Measurements from ENCODE around the gene SOX6. TPM values are rescaled to one million over a fixed set of nuclear protein-coding genes. Genes with fewer than 3 reads are reported as not detected.

Gene SOX6
- total and polyA plus RNA-seq, 2 donors (not counting 3 experiments of a cell fraction or from before 2014, with no cell fraction given) = 0.14 to 3.7 TPM

DNA sequence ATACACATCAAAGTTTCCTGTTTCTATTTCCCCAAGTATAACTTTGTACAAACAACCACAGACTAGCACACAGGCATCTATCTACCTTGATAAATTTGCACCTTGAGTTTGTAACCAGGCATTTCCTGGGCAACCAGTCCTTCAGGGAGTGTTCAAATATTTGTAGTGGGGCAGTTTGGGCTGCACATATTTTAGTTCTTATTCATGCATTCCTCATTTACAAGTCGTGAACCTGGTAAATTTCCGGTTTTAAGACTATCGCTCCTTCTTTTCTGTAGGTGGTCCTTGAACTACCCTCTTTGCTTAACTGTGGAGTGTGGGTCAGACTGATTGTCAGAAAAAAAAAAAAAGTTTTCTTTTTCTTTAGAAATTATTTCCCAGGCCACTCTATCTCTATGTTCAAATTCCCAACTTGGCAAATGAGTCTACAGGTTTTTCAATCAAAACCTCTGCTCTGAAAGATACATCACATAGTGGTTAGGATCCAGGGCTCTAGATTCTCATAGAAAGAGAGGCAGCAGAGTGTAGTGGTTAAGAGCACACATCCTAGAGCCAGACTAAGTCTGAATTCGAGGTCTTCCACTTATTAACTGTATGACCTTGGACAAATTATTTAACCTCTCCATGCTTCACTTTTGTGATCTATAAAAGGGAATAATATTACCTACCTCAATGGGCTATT, 201.5 kb downstream of the SOX6 start:
- no peaks in the 10 kb centered on the region for H3K27me3 ChIP-seq (ENCODE audit: control insufficient read depth in 2 of 2, insufficient read depth in 2 of 2, low read length in 2 of 2)
- no peaks in the 10 kb centered on the region for H3K4me1 ChIP-seq (ENCODE audit: control insufficient read depth, extremely low read depth, insufficient read depth, low read length)
- dilution Hi-C loops (cut with MboI; ENCODE audit: extremely low pct_ligation_motif_present, low sequenced_read_pairs) = no loop called here
- no peaks in the 10 kb centered on the region for H3K79me2 ChIP-seq (ENCODE audit: control insufficient read depth, insufficient read depth, low read length)
- no peaks in the 10 kb centered on the region for H4K20me1 ChIP-seq (replicated peaks; ENCODE audit: control insufficient read depth, extremely low read depth, insufficient read depth, low read length)
- H3K27ac ChIP-seq (ENCODE audit: insufficient read depth, low read depth, low read length) = no peak overlapping the region
- ChIA-PET POLR2A (no interaction called here), CTCF (no interaction called here)
- intact Hi-C loops (cut with micrococcal nuclease) = no loop called here
- H3K36me3 ChIP-seq (ENCODE audit: control insufficient read depth in 2 of 2, extremely low read depth in 1 of 2, insufficient read depth in 2 of 2, low read length in 2 of 2) = no peaks in the 10 kb centered on the region
- no peaks in the 10 kb centered on the region for H3K9me1 ChIP-seq (replicated peaks; ENCODE audit: control insufficient read depth, extremely low read depth, insufficient read depth, low read length)
- H3K9ac ChIP-seq (replicated peaks; ENCODE audit: extremely low read depth, insufficient read depth, low read length) = no peak overlapping the region
- no peak overlapping the region for H3K4me2 ChIP-seq (ENCODE audit: insufficient read depth, low read length)
- no peaks in the 10 kb centered on the region for H3K9me3 ChIP-seq (replicated peaks; ENCODE audit: control insufficient read depth, insufficient read depth, low read length)
- BruUV-seq (replicated peaks) = no TSS peak
- FAIRE-seq = no peak
- no peak for TF ChIP-seq JUN (IDR thresholded peaks at IDR 0.05; ENCODE audit: borderline replicate concordance, insufficient read depth, insufficient read length, low read depth)
- no peak for TF ChIP-seq POLR2A (IDR thresholded peaks at IDR 0.05; ENCODE audit: low read depth, low read length)
- TF ChIP-seq EZH2 (IDR thresholded peaks at IDR 0.05; ENCODE audit: borderline replicate concordance, low read depth, low read length, severe bottlenecking) = no peak
- TF ChIP-seq FOS (IDR thresholded peaks at IDR 0.05; ENCODE audit: borderline replicate concordance, insufficient read depth, low read length) = no peak
- no peak for TF ChIP-seq MYC (IDR thresholded peaks at IDR 0.05; ENCODE audit: low read depth, low read length)
- no peak for TF ChIP-seq POLR2AphosphoS5 (IDR thresholded peaks at IDR 0.05; ENCODE audit: insufficient read depth, low read depth, low read length)
- TF ChIP-seq, protein P1, sequence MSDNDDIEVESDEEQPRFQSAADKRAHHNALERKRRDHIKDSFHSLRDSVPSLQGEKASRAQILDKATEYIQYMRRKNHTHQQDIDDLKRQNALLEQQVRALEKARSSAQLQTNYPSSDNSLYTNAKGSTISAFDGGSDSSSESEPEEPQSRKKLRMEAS (IDR thresholded peaks at IDR 0.05; ENCODE audit: insufficient read depth, insufficient read length) = no peak
- no peak overlapping the region for H2AFZ ChIP-seq (ENCODE audit: low read depth, low read length)
- H3K4me3 ChIP-seq (replicated peaks in 1 of 3; ENCODE audit: insufficient read depth in 1 of 3, low read depth in 1 of 3, low read length in 3 of 3) = no peak overlapping the region
- DNase-seq (ENCODE audit: low read depth, low spot score) = no peak

DNA sequence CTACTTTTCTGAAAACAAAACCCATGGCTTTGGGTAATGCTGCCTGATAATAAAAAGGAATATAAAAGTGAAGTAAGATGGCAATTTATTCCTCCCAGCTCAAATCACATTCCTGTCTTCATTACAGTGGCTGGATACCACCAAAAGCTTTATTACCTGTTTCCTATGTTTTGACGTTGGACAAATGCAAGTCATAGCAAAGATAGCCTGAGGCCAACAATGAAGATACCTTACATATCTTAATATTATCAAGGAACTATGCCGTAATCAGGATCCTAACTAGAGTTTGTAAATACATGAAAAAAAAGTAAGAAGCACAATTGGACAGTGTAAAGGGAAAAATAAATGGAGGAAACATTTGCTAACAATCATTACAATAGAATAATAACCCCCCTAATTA, 202.4 kb downstream of the SOX6 start:
- H3K36me3 ChIP-seq (ENCODE audit: control insufficient read depth in 2 of 2, extremely low read depth in 1 of 2, insufficient read depth in 2 of 2, low read length in 2 of 2) = no peaks in the 10 kb centered on the region
- no peaks in the 10 kb centered on the region for H3K27me3 ChIP-seq (ENCODE audit: control insufficient read depth in 2 of 2, insufficient read depth in 2 of 2, low read length in 2 of 2)
- no peak overlapping the region for H2AFZ ChIP-seq (ENCODE audit: low read depth, low read length)
- CTCF ChIA-PET = no interaction called here
- H3K4me3 ChIP-seq (replicated peaks in 1 of 3; ENCODE audit: insufficient read depth in 1 of 3, low read depth in 1 of 3, low read length in 3 of 3) = no peak overlapping the region
- POLR2A ChIA-PET = no interaction called here
- H3K9me3 ChIP-seq (replicated peaks; ENCODE audit: control insufficient read depth, insufficient read depth, low read length) = no peaks in the 10 kb centered on the region
- no peaks in the 10 kb centered on the region for H3K4me1 ChIP-seq (ENCODE audit: control insufficient read depth, extremely low read depth, insufficient read depth, low read length)
- DNase-seq (ENCODE audit: low read depth, low spot score) (no peak), FAIRE-seq (no peak)
- intact Hi-C loops (cut with micrococcal nuclease) (no loop called here), dilution Hi-C loops (cut with MboI; ENCODE audit: extremely low pct_ligation_motif_present, low sequenced_read_pairs) (no loop called here)
- TF ChIP-seq FOS (IDR thresholded peaks at IDR 0.05; ENCODE audit: borderline replicate concordance, insufficient read depth, low read length) (no peak), EZH2 (IDR thresholded peaks at IDR 0.05; ENCODE audit: borderline replicate concordance, low read depth, low read length, severe bottlenecking) (no peak), POLR2AphosphoS5 (IDR thresholded peaks at IDR 0.05; ENCODE audit: insufficient read depth, low read depth, low read length) (no peak), GATA2 (IDR thresholded peaks at IDR 0.05; ENCODE audit: insufficient read depth, insufficient read length, low read depth, low read length) (no peak), JUN (IDR thresholded peaks at IDR 0.05; ENCODE audit: borderline replicate concordance, insufficient read depth, insufficient read length, low read depth) (no peak), MYC (IDR thresholded peaks at IDR 0.05; ENCODE audit: low read depth, low read length) (no peak), POLR2A (IDR thresholded peaks at IDR 0.05; ENCODE audit: low read depth, low read length) (no peak)
- TF ChIP-seq, protein P2, sequence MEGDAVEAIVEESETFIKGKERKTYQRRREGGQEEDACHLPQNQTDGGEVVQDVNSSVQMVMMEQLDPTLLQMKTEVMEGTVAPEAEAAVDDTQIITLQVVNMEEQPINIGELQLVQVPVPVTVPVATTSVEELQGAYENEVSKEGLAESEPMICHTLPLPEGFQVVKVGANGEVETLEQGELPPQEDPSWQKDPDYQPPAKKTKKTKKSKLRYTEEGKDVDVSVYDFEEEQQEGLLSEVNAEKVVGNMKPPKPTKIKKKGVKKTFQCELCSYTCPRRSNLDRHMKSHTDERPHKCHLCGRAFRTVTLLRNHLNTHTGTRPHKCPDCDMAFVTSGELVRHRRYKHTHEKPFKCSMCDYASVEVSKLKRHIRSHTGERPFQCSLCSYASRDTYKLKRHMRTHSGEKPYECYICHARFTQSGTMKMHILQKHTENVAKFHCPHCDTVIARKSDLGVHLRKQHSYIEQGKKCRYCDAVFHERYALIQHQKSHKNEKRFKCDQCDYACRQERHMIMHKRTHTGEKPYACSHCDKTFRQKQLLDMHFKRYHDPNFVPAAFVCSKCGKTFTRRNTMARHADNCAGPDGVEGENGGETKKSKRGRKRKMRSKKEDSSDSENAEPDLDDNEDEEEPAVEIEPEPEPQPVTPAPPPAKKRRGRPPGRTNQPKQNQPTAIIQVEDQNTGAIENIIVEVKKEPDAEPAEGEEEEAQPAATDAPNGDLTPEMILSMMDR (IDR thresholded peaks at IDR 0.05; ENCODE audit: extremely low read depth in 1 of 2, insufficient read depth in 1 of 2, low read depth in 1 of 2, low read length in 2 of 2) = no peak
- TF ChIP-seq, protein P1 (IDR thresholded peaks at IDR 0.05; ENCODE audit: insufficient read depth, insufficient read length) = no peak
- H3K9ac ChIP-seq (replicated peaks; ENCODE audit: extremely low read depth, insufficient read depth, low read length) = no peak overlapping the region
- H4K20me1 ChIP-seq (replicated peaks; ENCODE audit: control insufficient read depth, extremely low read depth, insufficient read depth, low read length) = no peaks in the 10 kb centered on the region
- no TSS peak for BruUV-seq (replicated peaks)
- H3K27ac ChIP-seq (ENCODE audit: insufficient read depth, low read depth, low read length) = no peak overlapping the region
- H3K9me1 ChIP-seq (replicated peaks; ENCODE audit: control insufficient read depth, extremely low read depth, insufficient read depth, low read length) = no peaks in the 10 kb centered on the region
- H3K79me2 ChIP-seq (ENCODE audit: control insufficient read depth, insufficient read depth, low read length) = no peaks in the 10 kb centered on the region
- no peak overlapping the region for H3K4me2 ChIP-seq (ENCODE audit: insufficient read depth, low read length)
